NCI-H128 (cell line): ENCODE measurements around the gene CDH2.

Experiments
- DNase-seq: peaks from one replicate; lab custom pipeline; 2025; ENCODE audit not compliant: unreplicated experiment; lab: John Stamatoyannopoulos, UW

The CDH2 gene

GRCh38 chr18:28091197-28091596 is 85.7 kb downstream of the CDH2 start:
- DNase-seq = no peak

- no peak for DNase-seq
Observed at GRCh38 chr18:28088477-28088876, 88.5 kb downstream of the CDH2 start.

- no peak for DNase-seq
Observed at GRCh38 chr18:28086670-28087552, 90.0 kb downstream of the CDH2 start.

- DNase-seq = no peak
Observed at GRCh38 chr18:28081516-28081915, 95.4 kb downstream of the CDH2 start.

- DNase-seq = no peak
Observed at GRCh38 chr18:28080876-28081300, 96.0 kb downstream of the CDH2 start.

- no peak for DNase-seq
Observed at GRCh38 chr18:28079883-28080282, 97.0 kb downstream of the CDH2 start.

- no peak for DNase-seq
Observed at GRCh38 chr18:28078849-28079248, 98.1 kb downstream of the CDH2 start.

- no peak for DNase-seq
Observed at GRCh38 chr18:28078298-28078697, 98.6 kb downstream of the CDH2 start.

- no peak for DNase-seq
Observed at GRCh38 chr18:28075501-28075900, 101.4 kb downstream of the CDH2 start.

- DNase-seq = no peak
Observed at GRCh38 chr18:28074076-28074475, 102.9 kb downstream of the CDH2 start.

- DNase-seq = no peak
Observed at GRCh38 chr18:28073658-28074057, 103.3 kb downstream of the CDH2 start.

- no peak for DNase-seq
Observed at GRCh38 chr18:28071199-28071598, 105.7 kb downstream of the CDH2 start.

- no peak for DNase-seq
Observed at GRCh38 chr18:28068207-28068606, 108.7 kb downstream of the CDH2 start.

- DNase-seq = no peak
Observed at GRCh38 chr18:28067346-28067745, 109.6 kb downstream of the CDH2 start.

GRCh38 chr18:28065793-28066186 is 111.1 kb downstream of the CDH2 start:
- DNase-seq = no peak

- no peak for DNase-seq
Observed at GRCh38 chr18:28065031-28065792, 111.7 kb downstream of the CDH2 start.

- no peak for DNase-seq
Observed at GRCh38 chr18:28063926-28064325, 113.0 kb downstream of the CDH2 start.

GRCh38 chr18:28063271-28063761 is 113.6 kb downstream of the CDH2 start:
- DNase-seq = no peak

- DNase-seq = no peak
Observed at GRCh38 chr18:28062443-28062842, 114.5 kb downstream of the CDH2 start.

GRCh38 chr18:28059861-28060260 is 117.1 kb downstream of the CDH2 start:
- DNase-seq = no peak

- DNase-seq = no peak
Observed at GRCh38 chr18:28050545-28050944, 126.4 kb downstream of the CDH2 start.

GRCh38 chr18:28048612-28049011 is 128.3 kb downstream of the CDH2 start:
- DNase-seq = no peak
